ENCODE results near the gene MYCBP. TPM values are rescaled to one million over a fixed set of nuclear protein-coding genes. Genes with fewer than 3 reads are reported as not detected.

Gene MYCBP
- total and polyA plus RNA-seq, 2 experiments from 2014 or later: 14.7 to 33.9 TPM

DNA sequence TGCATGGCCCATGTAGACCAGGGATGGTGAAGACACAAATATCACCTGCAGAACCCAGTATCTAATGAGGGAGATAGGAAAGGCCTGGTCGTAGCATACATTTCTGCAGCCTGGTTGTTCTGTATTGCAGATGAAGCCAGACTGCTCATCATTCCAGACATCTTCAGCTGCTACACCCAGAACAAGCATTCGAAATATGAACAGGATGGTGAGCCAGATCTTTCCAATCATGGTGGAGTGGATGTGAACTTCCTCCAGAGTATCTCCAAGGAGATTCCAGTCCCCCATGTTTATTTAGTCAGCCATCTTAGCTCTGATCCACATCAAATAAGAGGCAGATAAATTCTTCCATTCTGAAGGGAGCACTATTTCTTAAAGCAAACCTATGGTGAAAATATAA lies 2.7 kb upstream of the MYCBP start:
- Histone ChIP-seq H2AFZ (no peak overlapping the region), H3K27me3 (no peaks in the 10 kb centered on the region), H3K9me2 (replicated peaks; ENCODE audit: insufficient read depth) (no peaks in the 10 kb centered on the region), H3K9me3 (ENCODE audit: low read depth) (no peaks in the 10 kb centered on the region), H4K20me1 (ENCODE audit: insufficient read depth, poor library complexity, severe bottlenecking) (no peaks in the 10 kb centered on the region), H3K4me3 (no peak overlapping the region), H3K4me1 (ENCODE audit: insufficient read depth) (peaks cover 12% of the 10 kb centered on the region), H3K36me3 (replicated peaks; ENCODE audit: insufficient read depth, low read depth) (no peaks in the 10 kb centered on the region), H3K4me2 (no peak overlapping the region), H3K79me2 (peaks cover 25% of the 10 kb centered on the region), H3K27ac (no peak overlapping the region)
- TF ChIP-seq EZH2phosphoT487 (IDR thresholded peaks at IDR 0.05; ENCODE audit: low read depth, severe bottlenecking, unreplicated experiment) (no peak), EZH2 (IDR thresholded peaks at IDR 0.05; ENCODE audit: borderline replicate concordance) (no peak)
- TF ChIP-seq, protein P1, sequence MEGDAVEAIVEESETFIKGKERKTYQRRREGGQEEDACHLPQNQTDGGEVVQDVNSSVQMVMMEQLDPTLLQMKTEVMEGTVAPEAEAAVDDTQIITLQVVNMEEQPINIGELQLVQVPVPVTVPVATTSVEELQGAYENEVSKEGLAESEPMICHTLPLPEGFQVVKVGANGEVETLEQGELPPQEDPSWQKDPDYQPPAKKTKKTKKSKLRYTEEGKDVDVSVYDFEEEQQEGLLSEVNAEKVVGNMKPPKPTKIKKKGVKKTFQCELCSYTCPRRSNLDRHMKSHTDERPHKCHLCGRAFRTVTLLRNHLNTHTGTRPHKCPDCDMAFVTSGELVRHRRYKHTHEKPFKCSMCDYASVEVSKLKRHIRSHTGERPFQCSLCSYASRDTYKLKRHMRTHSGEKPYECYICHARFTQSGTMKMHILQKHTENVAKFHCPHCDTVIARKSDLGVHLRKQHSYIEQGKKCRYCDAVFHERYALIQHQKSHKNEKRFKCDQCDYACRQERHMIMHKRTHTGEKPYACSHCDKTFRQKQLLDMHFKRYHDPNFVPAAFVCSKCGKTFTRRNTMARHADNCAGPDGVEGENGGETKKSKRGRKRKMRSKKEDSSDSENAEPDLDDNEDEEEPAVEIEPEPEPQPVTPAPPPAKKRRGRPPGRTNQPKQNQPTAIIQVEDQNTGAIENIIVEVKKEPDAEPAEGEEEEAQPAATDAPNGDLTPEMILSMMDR (IDR thresholded peaks at IDR 0.05; ENCODE audit: poor library complexity): no peak
- 91% methylated on average over 2 of the region's 2 CpGs for WGBS (ENCODE audit: low lambda C conversion rate, missing lambda C conversion rate)
- DNase-seq (ENCODE audit: low spot score): no peak

DNA sequence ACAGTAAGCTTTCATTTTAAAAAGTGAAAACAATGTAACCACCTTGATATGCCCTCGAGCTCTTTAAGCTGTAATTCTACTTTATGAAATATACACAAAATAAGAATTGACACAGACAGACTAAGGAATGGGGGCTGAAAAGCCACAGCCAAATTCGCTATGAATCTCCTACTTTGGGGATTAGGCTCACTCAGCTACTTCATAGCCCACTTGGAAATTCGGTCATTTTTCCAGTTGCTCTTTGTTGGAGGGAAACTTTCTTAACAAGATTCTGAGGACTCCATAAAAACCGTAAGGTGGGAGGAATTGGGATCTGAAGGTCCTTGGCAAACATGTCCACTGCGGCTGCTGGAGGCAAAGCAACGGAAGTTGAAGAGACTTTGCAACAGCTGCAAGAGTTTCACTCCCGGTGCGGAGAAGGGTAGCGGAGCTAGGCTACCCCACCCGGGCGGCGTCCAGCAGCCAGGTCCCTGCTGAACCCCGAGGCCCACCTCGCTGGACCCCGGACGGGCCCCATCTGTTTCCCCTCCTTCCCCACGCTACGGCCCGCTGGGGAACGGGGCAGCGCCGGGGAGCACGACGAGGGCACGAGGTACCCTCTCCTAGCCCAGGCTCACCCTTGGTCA lies 634 bp downstream of the MYCBP start:
- Histone ChIP-seq H4K20me1 (ENCODE audit: insufficient read depth, poor library complexity, severe bottlenecking) (no peaks in the 10 kb centered on the region), H3K36me3 (replicated peaks; ENCODE audit: insufficient read depth, low read depth) (no peaks in the 10 kb centered on the region), H3K4me1 (ENCODE audit: insufficient read depth) (peaks cover 12% of the 10 kb centered on the region), H3K27me3 (no peaks in the 10 kb centered on the region), H3K9me3 (ENCODE audit: low read depth) (no peaks in the 10 kb centered on the region), H3K4me3 (peak overlapping the region; percentile 72), H2AFZ (peak overlapping the region; percentile 67), H3K27ac (peak overlapping the region; percentile 2), H3K4me2 (peak overlapping the region; percentile 98), H3K9me2 (replicated peaks; ENCODE audit: insufficient read depth) (no peaks in the 10 kb centered on the region), H3K79me2 (peaks cover 48% of the 10 kb centered on the region)
- DNase-seq (ENCODE audit: low spot score): peak; percentile 28
- TF ChIP-seq, protein P1 (IDR thresholded peaks at IDR 0.05; ENCODE audit: poor library complexity): no peak
- TF ChIP-seq EZH2phosphoT487 (IDR thresholded peaks at IDR 0.05; ENCODE audit: low read depth, severe bottlenecking, unreplicated experiment) (no peak), EZH2 (IDR thresholded peaks at IDR 0.05; ENCODE audit: borderline replicate concordance) (no peak)
- whole genome bisulfite sequencing (ENCODE audit: low lambda C conversion rate, missing lambda C conversion rate): 7% methylated on average over 19 of the region's 25 CpGs

DNA sequence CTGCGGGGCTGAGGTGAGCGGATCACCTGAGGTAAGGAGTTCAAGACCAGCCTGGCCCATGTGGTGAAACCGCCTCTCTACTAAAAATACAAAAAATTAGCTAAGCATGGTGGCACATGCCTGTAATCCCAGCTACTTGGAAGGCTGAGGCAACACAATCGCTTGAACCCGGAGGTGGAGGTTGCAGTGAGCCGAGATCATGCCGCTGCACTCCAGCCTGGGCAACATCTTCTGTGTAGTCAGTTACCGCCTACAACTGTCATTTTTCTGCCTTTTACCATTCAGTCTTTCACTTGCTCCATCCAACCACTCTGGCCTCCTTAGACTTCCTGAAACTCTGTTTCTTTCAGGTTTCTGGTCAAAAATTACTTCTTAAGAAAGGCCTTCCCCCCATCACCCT lies 2.2 kb downstream of the MYCBP start:
- H3K9me3 ChIP-seq (ENCODE audit: low read depth): no peaks in the 10 kb centered on the region
- peaks cover 12% of the 10 kb centered on the region for H3K4me1 ChIP-seq (ENCODE audit: insufficient read depth)
- H3K27ac ChIP-seq: no peak overlapping the region
- no peaks in the 10 kb centered on the region for H3K36me3 ChIP-seq (replicated peaks; ENCODE audit: insufficient read depth, low read depth)
- no peak overlapping the region for H3K4me3 ChIP-seq
- WGBS (ENCODE audit: low lambda C conversion rate, missing lambda C conversion rate): 97% methylated on average over 8 of the region's 8 CpGs
- H4K20me1 ChIP-seq (ENCODE audit: insufficient read depth, poor library complexity, severe bottlenecking): peaks cover 8% of the 10 kb centered on the region
- peaks cover 60% of the 10 kb centered on the region for H3K79me2 ChIP-seq
- H3K27me3 ChIP-seq: no peaks in the 10 kb centered on the region
- H2AFZ ChIP-seq: no peak overlapping the region
- DNase-seq (ENCODE audit: low spot score): no peak
- no peak overlapping the region for H3K4me2 ChIP-seq
- no peaks in the 10 kb centered on the region for H3K9me2 ChIP-seq (replicated peaks; ENCODE audit: insufficient read depth)
- TF ChIP-seq, protein P1 (IDR thresholded peaks at IDR 0.05; ENCODE audit: poor library complexity): no peak
- no peak for TF ChIP-seq EZH2 (IDR thresholded peaks at IDR 0.05; ENCODE audit: borderline replicate concordance)
- TF ChIP-seq EZH2phosphoT487 (IDR thresholded peaks at IDR 0.05; ENCODE audit: low read depth, severe bottlenecking, unreplicated experiment): no peak

Measured in hepatocyte (in vitro differentiated cells).